ENCODE measurements around the gene CLCN2.

The CLCN2 gene

GRCh38 chr3:184361532-184361931 is at the start of gene CLCN2, which contains the start of gene POLR2H:
Gene CLCN2 (minus strand): TSS chr3:184361605. CDS start chr3:184361479, 126 bp downstream.
Gene POLR2H (plus strand): TSS chr3:184361710. CDS start chr3:184363493, 1,783 bp downstream.
- DNase-seq, result peak; percentile 54

DNA sequence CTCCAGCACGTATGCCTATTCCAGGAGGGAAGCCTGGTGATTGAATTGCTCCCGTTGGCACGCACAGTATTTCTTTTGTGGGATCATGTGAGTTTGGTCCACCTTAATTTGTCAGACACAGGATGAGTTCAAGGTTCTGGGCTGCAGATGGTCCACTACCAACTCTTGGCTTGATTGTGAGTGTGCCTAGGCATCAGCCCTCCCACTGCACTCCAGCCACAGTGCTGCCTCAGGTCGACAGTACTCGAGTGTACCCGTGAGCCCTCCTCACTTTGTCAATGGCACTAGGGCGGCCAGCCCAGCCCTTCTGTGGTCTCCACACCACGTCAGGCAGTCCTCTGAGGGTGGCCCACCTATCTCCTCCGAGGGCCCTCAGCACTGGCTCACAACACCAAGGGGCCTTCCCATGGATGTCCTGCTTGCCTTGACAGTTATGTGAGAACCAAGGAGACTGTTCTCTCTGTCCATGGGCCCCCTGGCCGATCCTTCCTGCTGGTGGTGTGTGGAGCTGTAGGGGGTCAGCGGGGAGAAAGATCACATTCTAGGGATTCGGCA is 48.6 kb upstream of the CLCN2 start:
- DNase-seq, result no peak

DNA sequence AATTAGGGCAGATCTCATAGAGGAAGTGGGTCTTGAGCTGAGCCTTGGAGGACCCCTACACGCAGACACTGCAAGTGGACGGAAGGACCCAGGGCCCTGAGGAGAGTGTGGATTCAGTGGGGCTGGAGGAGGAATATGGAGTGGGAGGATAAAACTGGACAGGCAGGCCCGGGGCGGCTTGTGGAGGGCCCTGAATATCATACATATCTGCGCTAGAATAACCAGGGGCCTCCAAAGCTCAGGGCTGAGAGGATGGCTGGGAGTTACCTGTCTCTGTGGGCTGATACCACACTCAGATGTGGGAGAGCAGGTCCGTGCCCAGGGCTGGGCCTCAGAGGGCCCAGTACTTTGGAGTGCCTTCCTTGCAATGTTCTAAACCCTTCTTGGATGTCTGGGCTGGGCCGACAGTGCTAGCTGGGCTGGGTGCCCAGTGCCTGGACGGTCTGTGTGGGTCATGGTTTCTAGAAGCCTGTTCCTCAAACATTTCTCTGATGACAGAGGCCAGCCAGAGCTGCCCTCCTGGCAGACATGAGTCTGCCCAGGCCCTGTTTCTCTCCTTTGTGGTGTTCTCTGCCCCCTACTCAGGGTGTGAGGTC is 48.0 kb upstream of the CLCN2 start:
- DNase-seq, result no peak

DNA sequence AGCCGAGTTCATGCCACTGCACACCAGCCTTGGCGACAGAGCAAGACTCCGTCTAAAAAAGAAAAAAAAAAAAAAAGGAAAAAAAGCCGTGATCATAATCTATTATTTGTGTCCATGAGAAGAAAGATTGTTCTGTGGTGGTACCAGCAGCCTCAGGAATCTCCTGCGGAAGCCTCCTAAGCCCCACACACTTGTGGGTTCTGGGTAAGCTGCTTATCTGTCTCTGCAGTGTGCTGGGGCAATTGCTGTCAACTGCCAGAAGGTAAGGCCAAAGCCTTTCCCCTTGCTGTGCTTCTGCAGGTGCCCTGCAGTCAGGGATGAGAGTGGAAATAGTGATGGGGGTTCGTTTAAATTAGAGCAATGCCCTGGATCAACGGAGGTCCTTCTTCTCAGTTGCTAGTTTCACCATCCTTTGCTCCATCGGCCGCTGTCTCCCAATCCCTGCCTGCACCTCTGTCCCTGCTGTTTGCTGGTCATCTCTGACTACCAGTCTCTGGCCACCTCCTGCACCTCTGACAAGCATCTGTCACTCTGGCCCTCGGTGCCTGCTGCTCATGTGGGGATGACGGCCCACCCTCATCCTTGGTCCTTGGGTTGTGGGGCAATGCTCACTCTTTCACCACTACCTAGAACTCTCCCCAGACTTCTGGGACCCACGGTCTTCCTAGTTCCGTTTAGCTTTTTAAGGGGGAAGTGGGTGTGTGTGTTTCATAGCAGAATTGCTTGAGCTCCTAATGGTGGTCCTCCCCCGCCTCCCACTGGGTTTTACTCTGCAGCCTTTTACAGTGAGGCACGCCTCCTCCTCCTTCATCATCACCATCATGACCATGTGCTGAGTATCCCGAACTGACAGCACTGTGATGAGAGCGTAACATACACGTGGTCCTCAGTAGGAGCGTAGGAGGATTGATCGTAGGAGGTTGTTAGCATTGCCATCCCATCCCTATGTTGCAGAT is 43.9 kb upstream of the CLCN2 start:
- no peak for DNase-seq

- DNase-seq, result no peak
Measured at GRCh38 chr3:184399410-184399809, 38.0 kb upstream of the CLCN2 start.

GRCh38 chr3:184395320-184395660 is 33.9 kb upstream of the CLCN2 start:
- no peak for DNase-seq

- no peak for DNase-seq
Measured at GRCh38 chr3:184391266-184391665, 29.9 kb upstream of the CLCN2 start.

- DNase-seq, result no peak
Measured at GRCh38 chr3:184389935-184390528, 28.6 kb upstream of the CLCN2 start.

DNA sequence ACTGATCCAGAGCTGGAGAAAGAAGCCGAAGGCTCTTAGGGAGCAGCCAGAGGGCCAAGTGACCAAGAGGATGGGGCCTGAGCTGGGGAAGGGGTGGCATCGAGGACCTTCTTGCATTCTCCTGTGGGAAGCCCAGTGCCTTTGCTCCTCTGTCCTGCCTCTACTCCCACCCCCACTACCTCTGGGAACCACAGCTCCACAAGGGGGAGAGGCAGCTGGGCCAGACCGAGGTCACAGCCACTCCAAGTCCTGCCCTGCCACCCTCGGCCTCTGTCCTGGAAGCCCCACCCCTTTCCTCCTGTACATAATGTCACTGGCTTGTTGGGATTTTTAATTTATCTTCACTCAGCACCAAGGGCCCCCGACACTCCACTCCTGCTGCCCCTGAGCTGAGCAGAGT is 28.0 kb upstream of the CLCN2 start:
- no peak for DNase-seq

DNA sequence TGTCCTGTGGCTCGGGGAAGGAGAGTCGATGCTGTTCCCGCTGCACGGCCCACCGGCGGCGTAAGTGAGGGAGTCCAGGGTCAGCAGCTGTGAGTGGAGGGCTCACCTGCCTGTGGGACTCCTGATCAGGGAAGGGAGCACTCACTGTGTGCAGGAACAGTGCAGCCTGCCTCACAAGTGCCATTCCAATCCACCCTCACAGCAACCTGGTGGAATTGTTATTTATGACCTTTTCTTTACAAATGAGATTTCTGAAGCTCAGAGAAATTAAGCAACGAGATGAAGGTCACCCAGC is 27.5 kb upstream of the CLCN2 start:
- DNase-seq, result no peak

DNA sequence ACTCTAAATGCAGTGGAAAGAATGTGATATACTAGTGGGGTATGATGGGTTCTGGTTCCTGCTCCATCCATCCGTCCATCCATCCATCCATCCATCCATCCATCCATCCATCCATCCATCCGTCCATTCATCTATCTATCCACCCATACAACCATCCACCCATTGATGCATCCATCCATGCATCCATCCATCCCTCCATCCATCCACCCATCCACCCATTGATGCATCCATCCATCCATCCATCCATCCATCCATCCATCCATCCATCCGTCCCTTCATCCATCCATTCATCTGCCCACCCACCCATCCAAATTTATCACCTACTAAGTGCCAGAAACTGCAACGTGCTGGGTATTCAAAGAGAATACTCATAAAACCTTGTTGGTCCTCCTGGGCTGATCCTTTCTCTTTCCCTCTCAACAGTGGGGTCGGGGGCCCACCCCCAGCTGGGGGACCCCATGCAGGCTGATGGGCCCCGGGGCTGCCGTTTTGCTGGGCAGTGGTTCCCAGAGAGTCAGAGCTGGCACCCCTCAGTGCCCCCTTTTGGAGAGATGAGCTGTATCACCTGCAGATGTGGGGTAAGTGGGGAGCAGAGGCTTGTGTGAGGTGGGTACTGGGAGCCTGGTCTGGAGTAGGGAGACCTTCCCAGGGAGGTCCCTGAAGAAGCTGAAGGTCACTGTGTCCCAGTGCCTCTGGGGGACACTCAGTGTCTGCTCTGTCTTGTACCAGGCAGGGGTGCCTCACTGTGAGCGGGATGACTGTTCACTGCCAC is 26.9 kb upstream of the CLCN2 start:
- no peak for DNase-seq

- DNase-seq, result no peak
Measured at GRCh38 chr3:184387174-184387714, 25.8 kb upstream of the CLCN2 start.

GRCh38 chr3:184386047-184386806 is 24.8 kb upstream of the CLCN2 start:
- DNase-seq, result no peak

- no peak for DNase-seq
Measured at GRCh38 chr3:184384856-184385422, 23.5 kb upstream of the CLCN2 start.

DNA sequence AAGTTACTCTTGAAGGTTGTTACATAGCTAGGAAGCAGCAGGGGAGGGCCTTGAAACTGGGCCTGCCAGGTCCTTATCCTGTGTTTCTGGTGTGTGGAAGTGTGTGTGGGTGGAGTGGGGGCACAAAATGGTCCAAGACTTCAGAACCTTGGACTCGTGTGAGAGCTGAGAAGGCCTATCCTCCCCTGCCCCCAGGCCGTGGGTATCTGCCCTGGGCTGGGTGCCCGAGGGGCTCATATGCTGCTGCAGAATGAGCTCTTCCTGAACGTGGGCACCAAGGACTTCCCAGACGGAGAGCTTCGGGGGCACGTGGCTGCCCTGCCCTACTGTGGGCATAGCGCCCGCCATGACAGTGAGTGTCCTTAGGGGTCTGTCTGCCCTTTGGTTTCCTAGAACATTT is 22.9 kb upstream of the CLCN2 start:
- DNase-seq, result no peak

- no peak for DNase-seq
Measured at GRCh38 chr3:184383033-184383740, 21.8 kb upstream of the CLCN2 start.

DNA sequence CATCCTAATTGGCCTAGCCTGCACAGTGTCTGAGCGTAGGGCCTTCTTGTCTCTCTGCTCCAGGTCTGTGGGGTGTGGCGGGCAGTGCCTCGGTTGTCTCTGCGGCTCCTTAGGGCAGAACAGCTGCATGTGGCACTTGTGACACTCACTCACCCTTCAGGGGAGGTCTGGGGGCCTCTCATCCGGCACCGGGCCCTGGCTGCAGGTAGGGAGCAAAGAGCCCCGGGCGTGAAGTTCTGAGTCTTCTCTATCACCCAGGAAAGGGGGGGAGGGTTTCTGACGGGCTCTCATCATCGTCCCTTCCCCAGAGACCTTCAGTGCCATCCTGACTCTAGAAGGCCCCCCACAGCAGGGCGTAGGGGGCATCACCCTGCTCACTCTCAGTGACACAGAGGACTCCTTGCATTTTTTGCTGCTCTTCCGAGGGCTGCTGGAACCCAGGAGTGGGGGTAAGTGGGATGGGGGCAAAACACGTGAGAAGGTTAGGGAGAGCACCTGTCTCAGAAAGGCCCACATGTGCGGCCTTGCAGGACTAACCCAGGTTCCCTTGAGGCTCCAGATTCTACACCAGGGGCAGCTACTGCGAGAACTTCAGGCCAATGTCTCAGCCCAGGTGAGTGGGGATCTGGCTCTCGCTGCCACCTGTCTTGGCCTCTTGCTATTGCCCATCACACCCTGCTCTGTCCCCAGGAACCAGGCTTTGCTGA is 21.1 kb upstream of the CLCN2 start:
- no peak for DNase-seq

DNA sequence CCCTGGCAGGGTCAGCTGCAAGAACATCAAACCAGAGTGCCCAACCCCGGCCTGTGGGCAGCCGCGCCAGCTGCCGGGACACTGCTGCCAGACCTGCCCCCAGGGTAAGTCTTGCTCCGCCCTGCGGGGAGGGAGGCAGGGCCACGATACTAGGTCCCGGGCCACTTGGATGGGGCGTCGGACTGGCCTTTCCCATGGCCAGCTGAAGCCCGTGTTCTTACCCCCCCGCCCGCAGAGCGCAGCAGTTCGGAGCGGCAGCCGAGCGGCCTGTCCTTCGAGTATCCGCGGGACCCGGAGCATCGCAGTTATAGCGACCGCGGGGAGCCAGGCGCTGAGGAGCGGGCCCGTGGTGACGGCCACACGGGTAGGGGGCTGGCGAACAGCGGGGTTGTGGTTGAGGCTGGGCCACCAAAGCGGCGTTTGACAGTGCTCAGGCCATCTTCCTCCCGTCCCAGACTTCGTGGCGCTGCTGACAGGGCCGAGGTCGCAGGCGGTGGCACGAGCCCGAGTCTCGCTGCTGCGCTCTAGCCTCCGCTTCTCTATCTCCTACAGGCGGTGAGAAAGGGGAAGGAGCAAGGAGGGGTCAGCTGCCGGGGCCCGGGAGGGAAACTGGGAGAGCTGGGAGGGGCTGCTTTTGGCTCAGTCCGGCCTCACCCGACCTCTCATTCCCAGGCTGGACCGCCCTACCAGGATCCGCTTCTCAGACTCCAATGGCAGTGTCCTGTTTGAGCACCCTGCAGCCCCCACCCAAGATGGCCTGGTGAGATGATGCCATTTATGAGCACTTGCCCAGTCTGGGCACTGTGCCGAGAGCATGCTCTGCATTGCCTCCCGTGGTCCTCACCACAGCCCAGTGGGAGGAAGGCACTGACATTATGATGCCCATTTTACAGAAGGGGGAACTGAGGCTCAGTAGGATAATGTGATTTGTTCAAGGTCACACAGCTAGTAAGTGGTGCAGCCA is 20.1 kb upstream of the CLCN2 start:
- DNase-seq, result no peak

Data from activated CD4-positive, alpha-beta T cell treated with anti-CD3 and anti-CD28 coated beads for 48 hours (primary cell).